Trophoblast cell (in vitro differentiated cells and primary cell): ENCODE data around the gene MTFR2. TPM values are rescaled to one million over a fixed set of nuclear protein-coding genes. Genes with fewer than 3 reads are reported as not detected.

Experiments used
- DNase-seq, 2 donors: peaks; one replicate each; pipeline ENCODE4 v3.0.0-alpha.2; 2016
- H2AFZ ChIP-seq: 2 replicates; pipeline ENCODE4 v1.6.1; 2013; ENCODE audit warnings: low read length, moderate library complexity, mild to moderate bottlenecking; ENCODE audit not compliant: insufficient read depth, poor library complexity
- H2AK5ac ChIP-seq: 2 replicates; pipeline ENCODE4 v1.6.1; 2013; ENCODE audit warnings: mild to moderate bottlenecking, low read length
- H2BK120ac ChIP-seq: 2 replicates; pipeline ENCODE4 v1.6.1; 2013; ENCODE audit warnings: low read length, mild to moderate bottlenecking, moderate library complexity; ENCODE audit not compliant: insufficient read depth, poor library complexity
- H2BK12ac ChIP-seq: 2 replicates; pipeline ENCODE4 v1.6.1; 2013; ENCODE audit warnings: mild to moderate bottlenecking, low read length, moderate library complexity
- H2BK5ac ChIP-seq: 2 replicates; pipeline ENCODE4 v1.6.1; 2013; ENCODE audit warnings: low read length, low read depth, moderate library complexity, mild to moderate bottlenecking; ENCODE audit not compliant: poor library complexity
- H3K14ac ChIP-seq: 2 replicates; pipeline ENCODE4 v1.6.1; 2013; ENCODE audit warnings: mild to moderate bottlenecking, low read length
- H3K18ac ChIP-seq: 2 replicates; pipeline ENCODE4 v1.6.1; 2013; ENCODE audit warnings: mild to moderate bottlenecking, low read length
- H3K23ac ChIP-seq: 2 replicates; pipeline ENCODE4 v1.6.1; 2013; ENCODE audit warnings: low read length
- H3K27ac ChIP-seq: 2 replicates; pipeline ENCODE4 v1.5.1; 2013; ENCODE audit warnings: low read depth, mild to moderate bottlenecking, inconsistent platforms, low read length, moderate library complexity
- H3K27me3 ChIP-seq: 2 replicates; pipeline ENCODE4 v1.6.1; 2013; ENCODE audit warnings: inconsistent platforms, mild to moderate bottlenecking, low read length, moderate library complexity; ENCODE audit not compliant: insufficient read depth
- H3K36me3 ChIP-seq, 2 experiments: 1 replicate in 1 of 2; 2 replicates in 1 of 2; pipeline ENCODE4 v1.6.1; 2013; ENCODE audit warnings: low read length in 2 of 2, mild to moderate bottlenecking in 2 of 2, moderate library complexity in 1 of 2; ENCODE audit not compliant: insufficient read depth in 2 of 2, control insufficient read depth in 1 of 2
- H3K4ac ChIP-seq: 2 replicates; pipeline ENCODE4 v1.6.1; 2013; ENCODE audit warnings: low read depth, mild to moderate bottlenecking, low read length, moderate library complexity
- H3K4me1 ChIP-seq, 2 experiments: 1 replicate in 1 of 2; 2 replicates in 1 of 2; pipeline ENCODE4 v1.6.1; 2013; ENCODE audit warnings: low read length in 2 of 2, mild to moderate bottlenecking in 2 of 2, moderate library complexity in 1 of 2; ENCODE audit not compliant: insufficient read depth in 2 of 2, control insufficient read depth in 1 of 2
- H3K4me2 ChIP-seq: 2 replicates; pipeline ENCODE4 v1.6.1; 2013; ENCODE audit warnings: inconsistent platforms, mild to moderate bottlenecking, low read length, moderate library complexity
- H3K4me3 ChIP-seq: 2 replicates; pipeline ENCODE4 v1.5.1; 2013; ENCODE audit warnings: mild to moderate bottlenecking, low read depth, low read length, inconsistent platforms
- H3K79me1 ChIP-seq: one replicate; pipeline ENCODE4 v1.6.1; 2013; ENCODE audit warnings: low read length
- H3K79me2 ChIP-seq: 2 replicates; pipeline ENCODE4 v1.6.1; 2013; ENCODE audit warnings: low read length, mild to moderate bottlenecking; ENCODE audit not compliant: control insufficient read depth, insufficient read depth, poor library complexity
- H3K9ac ChIP-seq: 2 replicates; pipeline ENCODE4 v1.6.1; 2013; ENCODE audit warnings: mild to moderate bottlenecking, low read length
- H3K9me3 ChIP-seq: 2 replicates; pipeline ENCODE4 v1.6.1; 2013; ENCODE audit warnings: low read depth, mild to moderate bottlenecking, control low read depth, inconsistent platforms, low read length; ENCODE audit not compliant: insufficient read depth
- H4K12ac ChIP-seq: 2 replicates; pipeline ENCODE4 v1.6.1; 2013; ENCODE audit warnings: low read depth, mild to moderate bottlenecking, low read length, moderate library complexity
- H4K8ac ChIP-seq: 2 replicates; pipeline ENCODE4 v1.6.1; 2013; ENCODE audit warnings: low read depth, mild to moderate bottlenecking, low read length, moderate library complexity
- H4K91ac ChIP-seq: one replicate; pipeline ENCODE4 v1.6.1; 2013; ENCODE audit warnings: low read depth, mild to moderate bottlenecking, low read length, moderate library complexity
- WGBS: extraction: QIAGEN DNeasy Blood & Tissue Kit; methylation state at CpG from one replicate; pipeline ENCODE4 v1.1.7; 2013; ENCODE audit warnings: missing lambda C conversion rate; ENCODE audit not compliant: insufficient read length, insufficient coverage; ENCODE audit errors: extremely low coverage; 5-methylcytosine and 5-hydroxymethylcytosine counted together
- polyA plus RNA-seq: library from polyadenylated mRNA; stranded (reverse); fragments of 200-250 nt; gene quantifications from 2 replicates; pipeline ENCODE4 v1.2.3, GENCODE V29; 2013

Gene MTFR2
- 12.4 and 12.5 TPM in 2 replicates for polyA plus RNA-seq

DNA sequence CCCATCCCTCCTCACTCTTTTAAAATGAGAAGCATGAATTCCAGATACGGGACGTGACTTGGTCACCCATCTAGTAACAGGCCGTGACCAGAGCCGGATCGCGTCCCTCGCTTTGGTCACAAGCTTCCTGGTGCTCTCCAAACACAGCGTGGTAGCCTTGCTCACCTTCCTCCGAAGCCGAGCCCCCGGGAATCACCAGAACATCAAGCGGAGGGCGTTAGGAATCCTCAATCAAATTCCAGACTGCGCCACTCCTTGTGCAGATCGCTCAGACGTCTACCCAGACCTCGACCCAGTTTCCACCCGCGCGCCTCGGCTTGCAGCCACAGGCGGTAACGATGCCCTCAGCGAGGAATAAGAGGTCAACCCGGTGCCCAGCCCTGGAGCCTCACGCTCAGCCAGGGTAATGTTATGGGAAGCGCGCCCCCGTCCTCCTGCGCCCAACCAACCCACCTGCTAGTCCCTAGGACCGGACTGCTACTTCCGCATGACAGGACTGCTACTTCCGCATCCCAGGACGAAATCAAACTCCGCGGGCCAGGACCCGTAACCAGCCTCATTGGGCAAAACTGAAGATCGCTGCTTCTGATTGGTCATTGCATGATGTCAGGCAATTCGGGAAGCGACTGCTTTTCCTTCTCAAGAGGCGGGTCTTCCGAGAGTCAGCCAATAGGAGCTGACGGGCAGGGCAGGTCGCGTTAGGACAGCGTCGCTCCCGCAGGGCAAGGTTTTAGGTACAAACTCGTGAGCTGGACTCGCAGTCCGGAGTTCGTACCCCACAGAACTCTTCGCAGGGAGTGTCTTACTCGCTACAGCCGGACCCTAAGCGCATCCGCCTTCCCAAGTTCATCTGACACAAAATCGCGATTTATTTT lies at the start of gene MTFR2:
Gene MTFR2 (minus strand): TSS at position 501 of the 875 bp plus-strand sequence. CDS start 1,212 bp downstream, outside the sequence.
- H3K79me2 ChIP-seq = no peaks in the 10 kb centered on the region
- H3K23ac ChIP-seq = no peak within 1 kb of the TSS
- H3K9me3 ChIP-seq = no peaks in the 10 kb centered on the region
- H3K79me1 ChIP-seq = no peaks in the 10 kb centered on the region
- peak; percentile 100 for DNase-seq
- peak within 1 kb of the TSS; percentile 40 for H3K18ac ChIP-seq
- peaks cover 0 to 3% of the 10 kb centered on the region in 2 experiments for H3K4me1 ChIP-seq
- H3K9ac ChIP-seq = peak within 1 kb of the TSS; percentile 24
- peak within 1 kb of the TSS; percentile 39 for H2AFZ ChIP-seq
- H3K14ac ChIP-seq = no peak within 1 kb of the TSS
- H4K12ac ChIP-seq = peak within 1 kb of the TSS; percentile 74
- H2BK12ac ChIP-seq = no peak within 1 kb of the TSS
- H3K27me3 ChIP-seq = no peaks in the 10 kb centered on the region
- H3K4me2 ChIP-seq = peak within 1 kb of the TSS; percentile 77
- peak within 1 kb of the TSS; percentile 47 for H4K8ac ChIP-seq
- no peak within 1 kb of the TSS for H2BK120ac ChIP-seq
- H2AK5ac ChIP-seq = no peak within 1 kb of the TSS
- H2BK5ac ChIP-seq = no peak within 1 kb of the TSS
- no peak within 1 kb of the TSS for H3K27ac ChIP-seq
- H3K4me3 ChIP-seq = peak within 1 kb of the TSS; percentile 89
- H3K4ac ChIP-seq = no peak within 1 kb of the TSS
- no peak within 1 kb of the TSS for H4K91ac ChIP-seq
- no peaks in the 10 kb centered on the region for H3K36me3 ChIP-seq
- no CpG with 5 or more reads among the region's 59 CpGs for WGBS

DNA sequence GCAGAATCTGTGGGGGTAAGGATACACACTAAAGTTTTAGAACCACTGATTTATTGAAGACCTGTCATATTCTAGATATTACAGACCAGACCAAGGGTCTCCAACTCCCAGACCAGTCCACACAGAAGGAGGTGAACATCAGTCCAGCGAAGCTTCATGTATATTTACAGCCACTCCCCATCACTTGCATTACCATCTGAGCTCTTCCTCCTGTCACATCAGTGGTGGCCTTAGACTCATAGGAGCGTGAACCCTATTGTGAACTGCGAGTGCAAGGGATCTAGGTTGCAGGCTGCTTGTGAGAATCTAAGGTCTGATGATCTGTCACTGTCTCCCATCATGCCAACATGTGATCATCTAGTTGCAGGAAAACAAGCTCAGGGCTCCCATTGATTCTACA lies 44.5 kb upstream of the MTFR2 start:
- H3K23ac ChIP-seq = no peak overlapping the region

DNA sequence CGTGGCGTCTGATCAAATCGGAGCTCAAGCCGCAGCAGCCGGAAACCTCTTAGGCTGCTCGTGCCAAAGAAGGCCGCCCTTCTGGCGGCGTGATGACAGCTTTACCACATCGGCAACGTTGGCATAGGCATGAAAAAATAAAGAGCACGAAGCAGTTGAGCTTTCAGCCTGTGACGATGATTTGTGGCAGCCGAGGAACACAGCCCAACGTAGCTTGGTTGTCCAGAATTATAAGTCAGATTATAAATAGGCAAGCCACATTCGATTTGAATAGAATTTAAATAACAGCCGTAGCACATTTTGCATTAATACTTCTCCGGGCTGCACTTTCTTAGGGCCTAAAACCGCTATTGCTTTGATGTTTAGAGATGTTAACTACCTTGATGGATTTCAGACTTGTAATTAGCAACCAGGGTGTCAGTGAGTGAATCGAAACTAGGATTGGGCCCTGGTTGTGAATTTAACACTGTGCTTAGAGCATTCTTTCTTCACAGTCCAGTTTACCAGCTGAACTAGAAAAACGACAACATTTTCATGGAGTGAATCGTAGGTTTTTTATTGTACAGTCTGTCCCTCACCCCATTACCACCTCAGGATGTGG lies 40.4 kb upstream of the MTFR2 start:
- Histone ChIP-seq H2AK5ac (no peak overlapping the region), H2BK12ac (no peak overlapping the region), H2AFZ (peak overlapping the region; percentile 46), H4K91ac (peak overlapping the region; percentile 60), H4K12ac (peak overlapping the region; percentile 64), H3K4me3 (peak overlapping the region; percentile 70), H3K27ac (peak overlapping the region; percentile 83), H3K18ac (peak overlapping the region; percentile 58), H3K4ac (no peak overlapping the region), H4K8ac (peak overlapping the region; percentile 94), H2BK5ac (no peak overlapping the region), H3K9ac (peak overlapping the region; percentile 94), H3K4me1 (peaks cover 3 to 5% of the 10 kb centered on the region in 2 experiments), H3K36me3 (peaks cover 0 to 2% of the 10 kb centered on the region in 2 experiments), H3K14ac (peak overlapping the region; percentile 73), H3K9me3 (no peaks in the 10 kb centered on the region), H3K4me2 (peak overlapping the region; percentile 80), H3K79me1 (peaks cover 11% of the 10 kb centered on the region), H2BK120ac (peak overlapping the region; percentile 30), H3K23ac (no peak overlapping the region), H3K27me3 (no peaks in the 10 kb centered on the region), H3K79me2 (peaks cover 23% of the 10 kb centered on the region)
- DNase-seq = peak; percentile 45 to 70
- WGBS = no CpG with 5 or more reads among the region's 22 CpGs

More for the DNA sequence above, 44.5 kb upstream of the MTFR2 start:
- Histone ChIP-seq H2AK5ac (no peak overlapping the region), H4K12ac (no peak overlapping the region), H2BK120ac (no peak overlapping the region), H2BK12ac (no peak overlapping the region), H3K14ac (no peak overlapping the region), H3K27ac (no peak overlapping the region), H3K36me3 (no peaks in the 10 kb centered on the region), H3K18ac (no peak overlapping the region), H2AFZ (no peak overlapping the region), H3K9me3 (no peaks in the 10 kb centered on the region), H3K79me2 (peaks cover 3% of the 10 kb centered on the region), H3K4me3 (no peak overlapping the region), H4K8ac (no peak overlapping the region), H3K27me3 (no peaks in the 10 kb centered on the region), H3K79me1 (peaks cover 5% of the 10 kb centered on the region), H3K4me1 (peaks cover 0 to 3% of the 10 kb centered on the region in 2 experiments), H2BK5ac (no peak overlapping the region), H4K91ac (no peak overlapping the region), H3K9ac (no peak overlapping the region), H3K4ac (no peak overlapping the region), H3K4me2 (no peak overlapping the region)
- DNase-seq = no peak
- no CpG with 5 or more reads among the region's 3 CpGs for WGBS

GRCh38 chr6:136289579-136290409 lies 39.7 kb upstream of the MTFR2 start, which contains the start of gene BCLAF1:
Gene BCLAF1, minus strand, starts transcription at chr6:136289846. Its CDS starts 9,980 bp downstream, at chr6:136279866.
- Histone ChIP-seq H2BK5ac (peak within 1 kb of the TSS; percentile 73), H4K8ac (peak within 1 kb of the TSS; percentile 94), H3K9ac (peak within 1 kb of the TSS; percentile 98), H3K4ac (peak within 1 kb of the TSS; percentile 82), H3K18ac (peak within 1 kb of the TSS; percentile 58), H3K9me3 (no peaks in the 10 kb centered on the region), H3K4me3 (peak within 1 kb of the TSS; percentile 93), H2AFZ (peak within 1 kb of the TSS; percentile 48), H3K14ac (peak within 1 kb of the TSS; percentile 87), H3K23ac (peak within 1 kb of the TSS; percentile 76), H3K27ac (peak within 1 kb of the TSS; percentile 94), H2BK12ac (no peak within 1 kb of the TSS), H3K36me3 (peaks cover 0 to 2% of the 10 kb centered on the region in 2 experiments), H3K79me1 (peaks cover 11% of the 10 kb centered on the region), H3K4me1 (peaks cover 3 to 5% of the 10 kb centered on the region in 2 experiments), H3K4me2 (peak within 1 kb of the TSS; percentile 94), H2BK120ac (peak within 1 kb of the TSS; percentile 66), H4K91ac (peak within 1 kb of the TSS; percentile 94), H4K12ac (peak within 1 kb of the TSS; percentile 85), H2AK5ac (peak within 1 kb of the TSS; percentile 5), H3K79me2 (peaks cover 24% of the 10 kb centered on the region), H3K27me3 (no peaks in the 10 kb centered on the region)
- DNase-seq = peak; percentile 100
- no CpG with 5 or more reads among the region's 60 CpGs for WGBS
